Osteoblast (primary cell): ENCODE data around the gene ITGB1. TPM values are rescaled to one million over a fixed set of nuclear protein-coding genes. Genes with fewer than 3 reads are reported as not detected.
"Not testable (repeated sequence)": the region's sequence is repeated elsewhere in the genome, so short reads cannot be mapped to it uniquely, and the experiment has no call there.

Experiments
- DNase-seq: peaks from one replicate; pipeline ENCODE4 v3.0.0; 2011; ENCODE audit warnings: low spot score, mixed read lengths; ENCODE audit not compliant: insufficient read length; ENCODE audit errors: missing footprints
- H2AFZ ChIP-seq: 2 replicates; pipeline ENCODE4 v1.6.0; 2011; ENCODE audit warnings: mild to moderate bottlenecking, low read length
- H3K27ac ChIP-seq: 2 replicates; pipeline ENCODE4 v1.5.1; 2011; ENCODE audit warnings: mild to moderate bottlenecking, low read depth, low read length, moderate library complexity
- H3K27me3 ChIP-seq: 2 replicates; pipeline ENCODE4 v1.6.0; 2012; ENCODE audit warnings: mild to moderate bottlenecking, control low read depth, inconsistent platforms, low read length, moderate library complexity; ENCODE audit not compliant: insufficient read depth
- H3K36me3 ChIP-seq: 2 replicates; pipeline ENCODE4 v1.5.1; 2011; ENCODE audit warnings: mild to moderate bottlenecking, low read length, control low read depth, moderate library complexity; ENCODE audit not compliant: insufficient read depth
- H3K4me1 ChIP-seq: 2 replicates; pipeline ENCODE4 v1.5.1; 2011; ENCODE audit warnings: mild to moderate bottlenecking, low read length, control low read depth, moderate library complexity; ENCODE audit not compliant: insufficient read depth
- H3K4me2 ChIP-seq: 2 replicates; pipeline ENCODE4 v1.6.0; 2011; ENCODE audit warnings: mild to moderate bottlenecking, low read length; ENCODE audit not compliant: insufficient read depth
- H3K4me3 ChIP-seq: fragments of 200-600 bp; sonication (generic); 3 replicates; pipeline ENCODE4 v1.5.1; 2012; ENCODE audit warnings: mild to moderate bottlenecking, low read length, inconsistent platforms; ENCODE audit not compliant: insufficient read depth
- H3K79me2 ChIP-seq: 2 replicates; pipeline ENCODE4 v1.6.0; 2012; ENCODE audit warnings: mild to moderate bottlenecking, low read length, control low read depth, inconsistent platforms; ENCODE audit not compliant: insufficient read depth
- H3K9me3 ChIP-seq: 2 replicates; pipeline ENCODE4 v1.5.1; 2011; ENCODE audit warnings: low read depth, low read length, control low read depth
- H4K20me1 ChIP-seq: 2 replicates; pipeline ENCODE4 v1.6.0; 2012; ENCODE audit warnings: mild to moderate bottlenecking, low read length, control low read depth; ENCODE audit not compliant: insufficient read depth
- CTCF ChIP-seq: IDR thresholded peaks from 2 replicates; pipeline ENCODE4 v1.5.1; 2011; ENCODE audit warnings: mild to moderate bottlenecking, low read depth, low read length, moderate library complexity; ENCODE audit errors: extremely low read depth
- total RNA-seq: library from RNA; depleted of rRNA; stranded (reverse); fragments of >200 nt; gene quantifications from 2 replicates; pipeline ENCODE4 v1.2.3, GENCODE V29; 2012

ITGB1 gene
- total RNA-seq, 1 donor, result 1,742 TPM

DNA sequence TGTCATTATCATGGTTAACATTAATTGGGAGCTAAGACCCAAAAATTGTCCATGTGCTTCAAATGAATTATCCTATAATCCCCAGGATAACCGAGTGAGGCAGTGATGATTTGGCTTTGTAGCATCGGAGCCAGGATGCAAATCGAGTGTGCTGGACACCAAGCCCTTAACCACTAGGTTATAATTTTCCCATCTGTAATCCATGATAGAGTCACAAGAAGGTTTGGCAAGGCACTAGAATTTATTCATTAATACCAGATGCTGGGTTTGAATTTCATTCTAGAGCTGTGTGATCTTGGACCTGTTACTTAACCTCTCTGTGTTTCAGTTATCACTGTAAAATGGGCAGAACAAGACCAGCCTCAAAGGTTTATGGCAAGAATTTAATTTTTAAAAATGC lies 21.0 kb upstream of the ITGB1 start:
- no peaks in the 10 kb centered on the region for H3K79me2 ChIP-seq
- H4K20me1 ChIP-seq, result no peaks in the 10 kb centered on the region
- DNase-seq, result no peak
- peaks cover 41% of the 10 kb centered on the region for H3K4me1 ChIP-seq
- no peak for TF ChIP-seq CTCF
- H3K4me2 ChIP-seq, result no peak overlapping the region
- H3K27me3 ChIP-seq, result no peaks in the 10 kb centered on the region
- no peaks in the 10 kb centered on the region for H3K9me3 ChIP-seq
- H2AFZ ChIP-seq, result no peak overlapping the region
- H3K36me3 ChIP-seq, result no peaks in the 10 kb centered on the region
- no peak overlapping the region for H3K4me3 ChIP-seq
- no peak overlapping the region for H3K27ac ChIP-seq

DNA sequence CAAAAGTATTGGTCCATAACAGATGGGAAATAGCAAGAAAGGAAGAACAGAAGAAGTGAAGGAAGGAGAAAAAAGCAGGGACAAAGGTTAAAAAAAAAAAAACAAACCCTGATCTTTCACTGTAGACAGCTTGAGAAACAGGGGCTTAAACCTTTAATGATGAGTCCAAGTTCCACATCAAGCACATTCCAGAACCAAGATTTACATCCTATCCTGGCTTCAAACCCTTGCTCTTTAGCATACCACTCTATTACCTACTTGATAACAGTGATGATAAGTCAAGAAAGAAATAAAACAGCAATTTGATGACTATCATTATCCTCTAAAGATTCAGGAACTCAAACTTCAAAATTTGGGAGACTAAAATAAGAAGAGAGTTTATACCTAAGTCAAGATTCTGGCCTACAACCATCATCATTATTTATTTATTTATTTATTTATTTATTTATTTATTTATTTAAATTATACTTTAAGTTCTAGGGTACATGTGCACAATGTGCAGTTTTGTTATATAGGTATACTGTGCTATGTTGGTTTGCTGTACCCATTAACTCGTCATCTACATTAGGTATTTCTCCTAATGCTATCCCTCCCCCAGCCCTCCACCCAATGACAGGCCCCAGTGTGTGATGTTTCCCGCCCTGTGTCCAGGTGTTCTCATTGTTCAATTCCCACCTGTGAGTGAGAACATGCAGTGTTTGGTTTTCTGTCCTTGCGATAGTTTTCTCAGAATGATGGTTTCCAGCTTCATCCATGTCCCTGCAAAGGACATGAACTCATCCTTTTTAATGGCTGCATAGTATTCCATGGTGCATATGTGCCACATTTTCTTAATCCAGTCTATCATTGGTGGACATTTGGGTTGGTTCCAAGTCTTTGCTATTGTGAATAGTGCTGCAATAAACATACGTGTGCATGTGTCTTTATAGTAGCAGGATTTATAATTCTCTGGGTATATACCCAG lies 20.1 kb upstream of the ITGB1 start:
- not testable (repeated sequence) for H3K4me3 ChIP-seq, H3K79me2 ChIP-seq, H3K36me3 ChIP-seq, H3K4me2 ChIP-seq, DNase-seq, H3K9me3 ChIP-seq, H4K20me1 ChIP-seq, H3K27ac ChIP-seq, H2AFZ ChIP-seq, H3K27me3 ChIP-seq
- H3K4me1 ChIP-seq, result peaks cover 32% of the 10 kb centered on the region

- no peaks in the 10 kb centered on the region for H4K20me1 ChIP-seq
- no peak for DNase-seq
- H3K27ac ChIP-seq, result no peak overlapping the region
- H3K36me3 ChIP-seq, result no peaks in the 10 kb centered on the region
- H3K79me2 ChIP-seq, result no peaks in the 10 kb centered on the region
- no peak for TF ChIP-seq CTCF
- no peaks in the 10 kb centered on the region for H3K27me3 ChIP-seq
- peaks cover 15% of the 10 kb centered on the region for H3K4me1 ChIP-seq
- H3K9me3 ChIP-seq, result no peaks in the 10 kb centered on the region
- H2AFZ ChIP-seq, result no peak overlapping the region
- H3K4me2 ChIP-seq, result no peak overlapping the region
- no peak overlapping the region for H3K4me3 ChIP-seq
Observed at GRCh38 chr10:32976338-32976737, 18.3 kb upstream of the ITGB1 start.

DNA sequence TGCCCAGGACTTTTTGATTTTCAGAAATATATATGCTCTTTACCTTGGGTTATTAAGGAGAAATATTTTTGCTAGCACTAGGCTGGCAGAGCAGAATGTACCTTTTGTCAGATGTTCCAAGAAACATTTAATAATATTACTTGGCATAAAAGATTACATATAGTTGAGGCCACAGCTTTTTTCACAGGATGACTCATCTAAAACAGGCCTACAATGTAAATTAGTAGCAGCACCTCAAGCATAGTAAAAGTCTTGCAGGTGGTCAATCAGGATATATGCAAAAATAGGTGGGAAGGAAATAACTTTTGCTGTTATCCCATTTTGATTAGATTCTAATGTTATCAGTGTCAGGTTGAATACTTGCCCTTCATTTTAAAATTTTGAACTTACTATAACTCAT lies 14.9 kb upstream of the ITGB1 start:
- H3K36me3 ChIP-seq, result no peaks in the 10 kb centered on the region
- no peak overlapping the region for H3K4me3 ChIP-seq
- H4K20me1 ChIP-seq, result no peaks in the 10 kb centered on the region
- no peak overlapping the region for H2AFZ ChIP-seq
- no peak overlapping the region for H3K4me2 ChIP-seq
- DNase-seq, result no peak
- H3K27me3 ChIP-seq, result no peaks in the 10 kb centered on the region
- H3K4me1 ChIP-seq, result no peaks in the 10 kb centered on the region
- no peaks in the 10 kb centered on the region for H3K9me3 ChIP-seq
- no peak overlapping the region for H3K27ac ChIP-seq
- H3K79me2 ChIP-seq, result no peaks in the 10 kb centered on the region
- no peak for TF ChIP-seq CTCF
